ENCODE results near the gene PDE4D.
"Not testable (repeated sequence)": the region's sequence is repeated elsewhere in the genome, so short reads cannot be mapped to it uniquely, and the experiment has no call there.

Gene PDE4D

GRCh38 chr5:58963821-58964220 lies 929.7 kb downstream of the PDE4D start:
- no peak for DNase-seq (ENCODE audit: low read depth, low spot score)
- no peak overlapping the region for H3K27ac ChIP-seq

- H3K27ac ChIP-seq, result no peak overlapping the region
- no peak for DNase-seq (ENCODE audit: low read depth, low spot score)
These were observed 930.2 kb downstream of the PDE4D start for GRCh38 chr5:58963361-58963760.

GRCh38 chr5:58961631-58962280 lies 931.8 kb downstream of the PDE4D start:
- no peak for DNase-seq (ENCODE audit: low read depth, low spot score)
- H3K27ac ChIP-seq, result no peak overlapping the region

- DNase-seq (ENCODE audit: low read depth, low spot score), result no peak
These were observed 934.8 kb downstream of the PDE4D start for GRCh38 chr5:58958701-58959100.

GRCh38 chr5:58953218-58953617 lies 940.3 kb downstream of the PDE4D start:
- H3K27ac ChIP-seq; DNase-seq (ENCODE audit: low read depth, low spot score): not testable (repeated sequence)

More at GRCh38 chr5:58958701-58959100, 934.8 kb downstream of the PDE4D start:
- H3K27ac ChIP-seq, result no peak overlapping the region

- H3K27ac ChIP-seq, result no peak overlapping the region
- no peak for DNase-seq (ENCODE audit: low read depth, low spot score)
These were observed 943.3 kb downstream of the PDE4D start for GRCh38 chr5:58950224-58950623.

- no peak overlapping the region for H3K27ac ChIP-seq
- no peak for DNase-seq (ENCODE audit: low read depth, low spot score)
These were observed 947.3 kb downstream of the PDE4D start for GRCh38 chr5:58946230-58946629.

- no peak overlapping the region for H3K27ac ChIP-seq
These were observed 949.3 kb downstream of the PDE4D start for GRCh38 chr5:58944221-58944620.

GRCh38 chr5:58940446-58940845 lies 953.1 kb downstream of the PDE4D start:
- no peak for DNase-seq (ENCODE audit: low read depth, low spot score)

More at GRCh38 chr5:58944221-58944620, 949.3 kb downstream of the PDE4D start:
- no peak for DNase-seq (ENCODE audit: low read depth, low spot score)

GRCh38 chr5:58939664-58940063 lies 953.9 kb downstream of the PDE4D start:
- no peak overlapping the region for H3K27ac ChIP-seq
- no peak for DNase-seq (ENCODE audit: low read depth, low spot score)

More at GRCh38 chr5:58940446-58940845, 953.1 kb downstream of the PDE4D start:
- no peak overlapping the region for H3K27ac ChIP-seq

GRCh38 chr5:58938563-58939424 lies 954.7 kb downstream of the PDE4D start:
- H3K27ac ChIP-seq, result no peak overlapping the region

GRCh38 chr5:58937031-58937681 lies 956.4 kb downstream of the PDE4D start:
- H3K27ac ChIP-seq, result no peak overlapping the region
- DNase-seq (ENCODE audit: low read depth, low spot score), result no peak

More at GRCh38 chr5:58938563-58939424, 954.7 kb downstream of the PDE4D start:
- DNase-seq (ENCODE audit: low read depth, low spot score), result no peak

- DNase-seq (ENCODE audit: low read depth, low spot score), result no peak
- H3K27ac ChIP-seq, result no peak overlapping the region
These were observed 958.9 kb downstream of the PDE4D start for GRCh38 chr5:58934629-58935097.

- DNase-seq (ENCODE audit: low read depth, low spot score), result no peak
- H3K27ac ChIP-seq, result no peak overlapping the region
These were observed 959.5 kb downstream of the PDE4D start for GRCh38 chr5:58933891-58934628.

- DNase-seq (ENCODE audit: low read depth, low spot score), result no peak
- no peak overlapping the region for H3K27ac ChIP-seq
These were observed 961.4 kb downstream of the PDE4D start for GRCh38 chr5:58932057-58932612.

GRCh38 chr5:58930520-58930919 lies 963.0 kb downstream of the PDE4D start:
- no peak overlapping the region for H3K27ac ChIP-seq
- no peak for DNase-seq (ENCODE audit: low read depth, low spot score)

GRCh38 chr5:58929726-58930125 lies 963.8 kb downstream of the PDE4D start:
- H3K27ac ChIP-seq, result no peak overlapping the region
- no peak for DNase-seq (ENCODE audit: low read depth, low spot score)

GRCh38 chr5:58927938-58928337 lies 965.6 kb downstream of the PDE4D start:
- H3K27ac ChIP-seq, result no peak overlapping the region

GRCh38 chr5:58927181-58927580 lies 966.3 kb downstream of the PDE4D start:
- DNase-seq (ENCODE audit: low read depth, low spot score), result no peak

More at GRCh38 chr5:58927938-58928337, 965.6 kb downstream of the PDE4D start:
- DNase-seq (ENCODE audit: low read depth, low spot score), result no peak

GRCh38 chr5:58926541-58926935 lies 967.0 kb downstream of the PDE4D start:
- DNase-seq (ENCODE audit: low read depth, low spot score), result no peak
- H3K27ac ChIP-seq, result no peak overlapping the region

More at GRCh38 chr5:58927181-58927580, 966.3 kb downstream of the PDE4D start:
- H3K27ac ChIP-seq, result no peak overlapping the region

All from epithelial cell of prostate (primary cell).